GM21526 (cell line): Measurements from ENCODE around the gene JAK1.

ENCODE experiments used
- ATAC-seq: cut with Tn5 transposase; IDR thresholded peaks from one replicate; pipeline ENCODE4 v1.9.1; 2021; ENCODE audit warnings: moderate library complexity; ENCODE audit not compliant: unreplicated experiment, low FRiP score

The JAK1 gene

GRCh38 chr1:64980745-64981600, 14.6 kb upstream of the JAK1 start:
- ATAC-seq: no peak

GRCh38 chr1:64979358-64979757, 13.0 kb upstream of the JAK1 start:
- no peak for ATAC-seq

GRCh38 chr1:64976361-64976760, 10.0 kb upstream of the JAK1 start:
- no peak for ATAC-seq

- no peak for ATAC-seq
Observed at GRCh38 chr1:64975740-64976139, 9.4 kb upstream of the JAK1 start.

- no peak for ATAC-seq
Observed at GRCh38 chr1:64975127-64975526, 8.8 kb upstream of the JAK1 start.

- no peak for ATAC-seq
Observed at GRCh38 chr1:64974288-64974825, 8.0 kb upstream of the JAK1 start.

GRCh38 chr1:64973061-64973647, 6.8 kb upstream of the JAK1 start:
- ATAC-seq: no peak

GRCh38 chr1:64969305-64970046, 3.1 kb upstream of the JAK1 start:
- no peak for ATAC-seq

- no peak for ATAC-seq
Observed at GRCh38 chr1:64967381-64967780, 1.0 kb upstream of the JAK1 start.

- peak; percentile 44 for ATAC-seq
Observed at GRCh38 chr1:64965366-64966157, 787 bp downstream of the JAK1 start.

- ATAC-seq: no peak
Observed at GRCh38 chr1:64963466-64963865, 2.9 kb downstream of the JAK1 start.

GRCh38 chr1:64962441-64962840, 3.9 kb downstream of the JAK1 start:
- ATAC-seq: no peak

GRCh38 chr1:64961923-64962322, 4.4 kb downstream of the JAK1 start:
- ATAC-seq: no peak

GRCh38 chr1:64960731-64961130, 5.6 kb downstream of the JAK1 start:
- peak; percentile 51 for ATAC-seq

GRCh38 chr1:64959986-64960385, 6.4 kb downstream of the JAK1 start:
- no peak for ATAC-seq

- ATAC-seq: peak; percentile 92
Observed at GRCh38 chr1:64956733-64957441, 9.5 kb downstream of the JAK1 start.

- ATAC-seq: peak; percentile 1
Observed at GRCh38 chr1:64956010-64956640, 10.2 kb downstream of the JAK1 start.

GRCh38 chr1:64955097-64956009, 11.0 kb downstream of the JAK1 start:
- ATAC-seq: no peak
